Stimulated activated CD4-positive, alpha-beta T cell treated with anti-CD3 and anti-CD28 coated beads, Interleukin-15, amount 100 ng/mL, for 48 hours (primary cell): Measurements from ENCODE around the gene ALPK1.
"Not testable (repeated sequence)": the region's sequence is repeated elsewhere in the genome, so short reads cannot be mapped to it uniquely, and the experiment has no call there.

Source experiments
- DNase-seq, 2 donors: peaks; one replicate each; pipeline ENCODE4 v3.0.0-alpha.2; 2020; ENCODE audit warnings: low read depth in 2 of 2

Gene ALPK1

GRCh38 chr4:112448306-112449132 lies 151.3 kb downstream of the ALPK1 start:
- no peak for DNase-seq

- DNase-seq: no peak
Observed at GRCh38 chr4:112449708-112450107, 152.5 kb downstream of the ALPK1 start.

GRCh38 chr4:112451104-112451503 lies 153.9 kb downstream of the ALPK1 start:
- DNase-seq: no peak

- no peak for DNase-seq
Observed at GRCh38 chr4:112451831-112452230, 154.7 kb downstream of the ALPK1 start.

GRCh38 chr4:112453321-112453720 lies 156.2 kb downstream of the ALPK1 start:
- no peak for DNase-seq

GRCh38 chr4:112472318-112472717 lies 175.1 kb downstream of the ALPK1 start:
- DNase-seq: no peak

- no peak for DNase-seq
Observed at GRCh38 chr4:112473985-112474384, 176.8 kb downstream of the ALPK1 start.

GRCh38 chr4:112485930-112486329 lies 188.8 kb downstream of the ALPK1 start:
- DNase-seq: no peak

- DNase-seq: not testable (repeated sequence)
Observed at GRCh38 chr4:112490808-112491207, 193.6 kb downstream of the ALPK1 start.
